HG03064 (cell line): ENCODE results near the gene HMMR.

Experiments
- ATAC-seq: cut with Tn5 transposase; IDR thresholded peaks from one replicate; pipeline ENCODE4 v1.9.1; 2021; ENCODE audit warnings: low read depth; ENCODE audit not compliant: unreplicated experiment

HMMR gene

GRCh38 chr5:163456029-163456589 is 4.3 kb upstream of the HMMR start:
- ATAC-seq: no peak

GRCh38 chr5:163456840-163457239 is 3.6 kb upstream of the HMMR start:
- ATAC-seq: no peak

GRCh38 chr5:163458778-163459385 is 1.6 kb upstream of the HMMR start:
- ATAC-seq: no peak

- ATAC-seq: peak; percentile 5
Observed at GRCh38 chr5:163459462-163459818, 992 bp upstream of the HMMR start.

- ATAC-seq: peak; percentile 74
Observed at GRCh38 chr5:163459819-163460561, 442 bp upstream of the HMMR start, which contains the start of gene NUDCD2. Gene NUDCD2, minus strand, starts transcription at chr5:163460102. Its CDS starts 52 bp downstream, at chr5:163460050.

DNA sequence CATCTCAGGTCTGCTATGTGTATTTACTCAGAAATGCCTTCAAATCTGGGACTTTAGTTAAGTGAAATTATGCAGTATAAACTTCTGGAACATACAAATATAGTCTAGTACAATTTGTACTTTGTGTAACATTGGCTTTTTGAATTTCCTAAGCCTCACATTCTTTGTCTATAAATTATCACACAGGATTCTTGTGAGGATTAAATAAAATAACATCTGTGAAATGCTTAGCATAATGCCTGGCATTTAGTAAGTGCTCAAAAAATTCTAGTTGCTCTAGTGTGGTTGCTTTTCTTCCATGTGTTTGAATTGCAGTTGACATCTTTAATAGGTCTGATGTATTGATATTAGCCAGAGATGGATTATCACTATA is 2.6 kb downstream of the HMMR start:
- no peak for ATAC-seq

DNA sequence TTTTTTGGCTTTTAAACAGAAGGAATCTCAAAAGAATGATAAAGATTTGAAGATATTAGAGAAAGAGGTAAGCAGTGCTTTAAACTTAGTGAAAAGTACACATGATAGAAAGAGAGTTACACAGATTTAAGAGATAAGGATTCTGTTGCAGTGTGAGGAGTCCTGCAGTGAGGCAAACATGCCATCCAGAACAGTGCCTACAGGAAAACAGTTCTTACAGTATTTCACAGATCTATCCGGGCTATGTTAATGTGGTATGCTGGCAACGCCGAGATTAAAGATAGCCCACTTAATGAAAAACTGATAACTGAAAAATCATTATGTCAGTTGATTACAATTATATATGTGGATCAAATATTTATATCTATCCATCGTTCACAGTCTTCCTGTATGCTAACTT is 7.2 kb downstream of the HMMR start:
- ATAC-seq: no peak

DNA sequence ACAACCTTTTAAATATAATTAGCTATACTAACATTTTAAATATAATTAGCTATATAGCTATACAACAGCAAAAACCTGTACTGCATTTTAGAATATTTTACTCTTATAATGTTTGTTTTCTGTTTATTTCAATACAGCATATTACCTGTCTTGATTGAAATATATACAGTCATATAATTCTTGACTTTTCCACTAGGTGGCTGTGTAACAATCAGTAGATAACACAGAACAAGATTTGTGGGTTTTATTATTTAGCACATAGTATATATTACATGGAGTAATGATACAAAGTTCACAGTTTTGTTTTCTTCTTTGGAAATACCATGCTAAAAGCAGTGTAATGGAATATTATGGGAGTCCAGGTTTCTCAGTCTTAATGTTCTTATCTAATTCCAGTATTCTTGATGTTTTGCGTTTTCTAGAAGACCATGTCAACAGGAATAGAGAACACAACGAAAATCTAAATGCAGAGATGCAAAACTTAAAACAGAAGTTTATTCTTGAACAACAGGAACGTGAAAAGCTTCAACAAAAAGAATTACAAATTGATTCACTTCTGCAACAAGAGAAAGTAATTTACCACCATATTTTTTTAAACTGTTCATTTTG is 13.3 kb downstream of the HMMR start:
- ATAC-seq: no peak

- no peak for ATAC-seq
Observed at GRCh38 chr5:163475411-163475810, 15.0 kb downstream of the HMMR start.

DNA sequence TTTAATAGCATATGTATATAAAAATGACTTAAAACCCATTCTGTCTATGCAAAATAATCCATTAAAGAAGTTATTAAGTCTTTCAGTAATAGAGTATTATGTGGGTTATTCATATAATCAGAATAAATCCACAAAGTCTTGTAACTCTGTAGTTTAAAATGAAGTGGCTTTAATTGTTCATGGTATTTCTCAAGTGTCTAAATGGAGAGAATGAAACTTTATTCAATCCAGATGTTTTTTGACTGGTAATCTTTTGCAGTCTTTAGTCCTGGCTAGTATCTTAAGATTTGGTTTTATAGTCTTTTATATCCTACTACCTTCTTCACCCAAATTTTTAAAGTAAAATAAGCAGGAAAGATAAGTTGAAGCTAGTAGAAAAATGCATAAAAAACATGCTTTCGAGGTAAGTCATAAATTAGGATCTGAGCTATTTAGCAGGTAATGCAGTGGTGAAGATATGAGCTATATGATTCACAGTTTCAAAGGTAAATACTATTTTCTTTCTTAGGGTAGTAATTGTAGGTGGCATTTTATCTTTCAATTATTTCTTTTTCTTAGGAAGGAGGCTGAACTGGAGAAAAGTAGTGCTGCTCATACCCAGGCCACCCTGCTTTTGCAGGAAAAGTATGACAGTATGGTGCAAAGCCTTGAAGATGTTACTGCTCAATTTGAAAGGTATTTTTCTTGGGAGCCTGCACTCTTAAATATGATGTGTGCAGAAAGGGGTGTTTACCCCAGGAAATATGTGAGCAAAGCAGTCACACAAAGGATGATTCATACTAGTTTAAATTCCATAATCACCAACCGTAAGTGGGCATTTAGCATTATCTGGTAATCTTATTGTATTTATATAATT is 17.9 kb downstream of the HMMR start:
- ATAC-seq: no peak

- ATAC-seq: no peak
Observed at GRCh38 chr5:163478982-163479271, 18.5 kb downstream of the HMMR start.

DNA sequence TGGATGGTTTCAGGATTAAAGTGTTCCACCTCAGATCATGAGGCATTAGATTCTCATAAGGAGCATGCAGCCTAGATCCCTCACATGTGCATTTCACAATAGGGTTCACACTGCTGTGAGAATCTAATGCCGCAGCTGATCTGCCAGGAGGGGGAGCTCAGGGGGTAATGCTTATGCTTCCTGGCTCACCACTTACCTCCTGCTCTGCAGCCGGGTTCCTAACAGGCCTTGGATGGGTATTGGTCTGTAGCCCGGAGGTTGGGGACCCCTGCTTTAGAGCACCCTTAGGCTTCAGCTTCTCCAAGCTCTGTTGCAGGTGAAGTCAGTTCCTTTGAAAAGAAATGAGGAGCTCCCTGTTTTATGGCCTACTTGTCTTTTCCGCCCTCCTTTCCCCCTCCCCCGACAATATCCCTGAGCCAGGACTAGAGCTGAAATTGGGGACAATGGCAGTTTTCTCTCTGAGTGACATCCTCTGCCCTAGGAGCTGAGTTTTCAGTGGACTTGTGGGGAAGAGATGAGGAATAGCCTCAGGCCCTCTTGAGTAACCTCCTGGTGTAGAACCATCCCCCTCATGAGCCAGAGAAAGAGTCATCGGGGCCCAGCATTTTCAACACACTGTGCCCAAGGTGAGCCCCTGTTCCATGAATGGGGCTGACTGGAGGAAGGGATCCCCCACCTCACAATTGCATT is 28.8 kb downstream of the HMMR start:
- ATAC-seq: no peak

DNA sequence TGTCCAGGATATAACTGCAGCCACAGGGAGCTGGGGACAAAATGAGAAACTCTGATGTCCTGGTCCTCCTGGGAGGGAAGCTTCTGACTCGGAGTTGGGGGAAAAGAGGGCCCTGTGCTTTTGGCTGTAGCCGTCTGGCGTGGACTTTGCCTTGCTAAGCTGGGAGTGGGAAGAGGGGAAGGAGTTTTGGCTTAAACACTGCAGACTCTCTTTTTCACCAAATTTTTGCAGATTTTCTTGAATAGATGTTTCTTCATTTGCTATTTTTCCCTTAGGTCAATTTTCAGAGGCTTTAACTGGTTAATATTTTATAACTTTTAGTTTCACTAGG is 29.3 kb downstream of the HMMR start:
- no peak for ATAC-seq

GRCh38 chr5:163496286-163496685 is 35.9 kb downstream of the HMMR start:
- no peak for ATAC-seq

DNA sequence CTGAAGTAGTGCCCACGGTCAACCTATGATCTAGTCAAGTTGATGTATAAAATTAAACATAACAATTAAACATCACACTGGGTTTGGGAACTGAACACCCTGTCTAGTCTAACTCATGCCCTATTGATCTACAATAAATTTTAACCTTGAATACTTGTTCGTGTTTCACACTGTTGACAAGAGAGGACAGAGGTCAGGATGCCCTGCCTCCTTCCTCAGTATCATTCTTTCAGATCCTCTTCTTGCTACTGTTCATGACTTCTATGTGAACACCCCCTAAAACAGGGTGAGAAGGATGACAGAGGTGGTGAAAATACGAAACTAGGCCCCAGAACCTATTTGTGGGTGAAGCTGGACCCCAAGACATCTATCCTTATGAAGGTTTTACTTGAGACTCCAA is 36.9 kb downstream of the HMMR start:
- ATAC-seq: no peak

DNA sequence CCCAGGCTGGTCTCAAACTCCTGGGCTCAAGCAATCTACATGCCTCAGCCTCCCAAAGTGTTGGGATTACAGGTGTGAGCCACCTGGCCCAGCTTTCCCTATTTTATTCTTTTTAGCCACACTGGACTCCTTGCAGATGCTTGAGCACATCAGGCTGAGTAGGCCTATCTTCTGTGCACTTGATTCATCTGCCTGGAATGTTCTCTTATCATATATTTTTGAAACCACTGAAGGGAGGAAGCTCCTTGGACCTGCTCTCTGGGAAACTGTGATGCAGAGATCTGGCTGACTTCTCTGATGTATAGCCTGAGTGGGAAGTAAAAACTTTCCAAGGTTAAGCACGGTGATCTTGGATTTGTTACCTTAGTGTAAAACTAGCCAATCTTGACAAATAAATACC is 38.5 kb downstream of the HMMR start:
- ATAC-seq: no peak

DNA sequence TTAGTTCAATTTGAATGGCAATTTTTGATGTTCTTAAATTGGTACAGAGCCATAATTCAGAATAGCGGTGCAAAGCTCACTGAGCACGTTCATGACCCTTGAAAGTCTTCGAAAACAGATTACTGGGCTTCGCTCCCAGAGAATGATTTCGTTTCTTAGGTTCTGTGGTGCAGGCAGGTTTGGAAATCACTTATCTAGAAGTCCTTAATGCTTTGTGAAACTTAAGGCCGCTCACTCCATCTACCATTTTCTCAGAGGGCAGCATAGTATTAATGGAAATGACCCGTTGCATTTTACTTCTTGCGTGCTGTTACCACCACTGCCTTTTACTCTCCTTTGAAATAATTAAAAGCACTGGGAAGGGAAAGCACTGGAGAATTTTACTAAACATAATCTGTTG is 42.1 kb downstream of the HMMR start:
- ATAC-seq: no peak

- ATAC-seq: no peak
Observed at GRCh38 chr5:163503106-163504078, 43.0 kb downstream of the HMMR start.
